Lung (tissue), 13 donors: Measurements from ENCODE around the gene EIF3F. TPM values are rescaled to one million over a fixed set of nuclear protein-coding genes. Genes with fewer than 3 reads are reported as not detected.

ENCODE experiments used
- ATAC-seq: fragments of 200-7000 bp; cut with Tn5 transposase; one replicate; pipeline ENCODE4 v1.9.1; 2020; ENCODE audit warnings: moderate number of reproducible peaks; ENCODE audit not compliant: insufficient read depth, low FRiP score
- DNase-seq, 3 donors: peaks; one replicate each; pipeline ENCODE4 v3.0.0-alpha.2; 2013 to 2017
- H3K27ac ChIP-seq, 2 donors: one replicate each; pipeline ENCODE4 v1.5.1; 2013; ENCODE audit warnings: mild to moderate bottlenecking in 2 of 2, moderate library complexity in 2 of 2, control low read depth in 1 of 2, inconsistent platforms in 1 of 2, low read depth in 1 of 2, low read length in 1 of 2
- H3K27me3 ChIP-seq, 3 donors: one replicate each; pipeline ENCODE4 v1.5.1; 2013; ENCODE audit warnings: low read length in 2 of 3; ENCODE audit not compliant: control insufficient read depth in 3 of 3, insufficient read depth in 3 of 3
- H3K36me3 ChIP-seq, 4 donors: one replicate each; pipeline ENCODE4 v1.5.1; 2013; ENCODE audit warnings: low read length in 4 of 4, mild to moderate bottlenecking in 1 of 4, moderate library complexity in 1 of 4; ENCODE audit not compliant: control insufficient read depth in 4 of 4, insufficient read depth in 4 of 4
- H3K4me1 ChIP-seq, 5 donors: one replicate each; pipeline ENCODE4 v1.5.1; 2013; ENCODE audit warnings: low read length in 5 of 5, mild to moderate bottlenecking in 2 of 5, moderate library complexity in 1 of 5; ENCODE audit not compliant: control insufficient read depth in 5 of 5, insufficient read depth in 5 of 5
- H3K4me3 ChIP-seq: one replicate; pipeline ENCODE4 v1.5.1; 2013; ENCODE audit warnings: mild to moderate bottlenecking, control low read depth, moderate library complexity
- H3K9ac ChIP-seq, 2 donors: one replicate each; pipeline ENCODE4 v1.5.1; 2013; ENCODE audit warnings: low read length in 2 of 2, control low read depth in 1 of 2; ENCODE audit not compliant: insufficient read depth in 1 of 2
- H3K9me3 ChIP-seq, 4 donors: one replicate each; pipeline ENCODE4 v1.5.1; 2013; ENCODE audit warnings: low read length in 3 of 4, mild to moderate bottlenecking in 1 of 4, moderate library complexity in 1 of 4; ENCODE audit not compliant: control insufficient read depth in 4 of 4, insufficient read depth in 3 of 4
- CTCF ChIP-seq: IDR thresholded peaks from 2 replicates; pipeline ENCODE4 v1.5.1; 2012; ENCODE audit warnings: mild to moderate bottlenecking; ENCODE audit errors: control extremely low read depth, extremely low read depth
- WGBS, 2 donors: extraction: QIAGEN DNeasy Blood & Tissue Kit; methylation state at CpG; one replicate each; pipeline ENCODE4 v1.1.7; 2013; 5-methylcytosine and 5-hydroxymethylcytosine counted together
- polyA plus RNA-seq, 2 donors: library from polyadenylated mRNA; stranded (reverse); fragments of 200-250 nt; gene quantifications; one replicate each; pipeline ENCODE4 v1.2.1, GENCODE V29; 2013
- small RNA-seq: library from RNA; depleted of rRNA; stranded (forward); fragments of <200 nt; gene quantifications from one replicate; pipeline ENCODE3, GENCODE V24; 2014; ENCODE audit warnings: low replicate concordance
- total RNA-seq, 2 donors: library from RNA; depleted of rRNA in 1 of 2; stranded (reverse); fragments of >200 nt in 1 of 2; gene quantifications; one replicate each; pipeline ENCODE4 v1.2.1, GENCODE V29; 2014 to 2021
- donor health status: control.
- donor health status: control.
- donor health status: Bipolar disorder and iron deficiency.
- donor health status: healthy.
- donor health status: DM: yes; HTN: yes; CAD: no.

The EIF3F gene
- total and polyA plus RNA-seq, 4 donors, result 166 to 471 (median 234) TPM

GRCh38 chr11:8045839-8046238 lies 58.7 kb downstream of the EIF3F start:
- peaks cover 0 to 2% (median 0%) of the 10 kb centered on the region in 3 donors for H3K27me3 ChIP-seq
- no peak for ATAC-seq
- peaks cover 0 to 3% (median 0%) of the 10 kb centered on the region in 4 donors for H3K9me3 ChIP-seq
- no peak for DNase-seq
- H3K36me3 ChIP-seq, result no peaks in the 10 kb centered on the region
- no peaks in the 10 kb centered on the region for H3K4me1 ChIP-seq
- WGBS, 2 donors, result 47 to 53% methylated on average over 4 of the region's 4 CpGs
- H3K27ac ChIP-seq, result no peak overlapping the region
- no peak overlapping the region for H3K9ac ChIP-seq
- no peak overlapping the region for H3K4me3 ChIP-seq
- TF ChIP-seq CTCF, result no peak

- Histone ChIP-seq H3K4me3 (no peak overlapping the region), H3K27ac (no peak overlapping the region), H3K27me3 (peaks cover 0 to 4% (median 0%) of the 10 kb centered on the region in 3 donors), H3K9ac (no peak overlapping the region), H3K36me3 (no peaks in the 10 kb centered on the region), H3K4me1 (no peaks in the 10 kb centered on the region), H3K9me3 (peaks cover 0 to 3% (median 0%) of the 10 kb centered on the region in 4 donors)
- ATAC-seq (no peak), DNase-seq (no peak)
- 75 to 80% methylated on average over 3 of the region's 3 CpGs for WGBS, 2 donors
- no peak for TF ChIP-seq CTCF
Observed at GRCh38 chr11:8047382-8047781, 60.2 kb downstream of the EIF3F start.

- Histone ChIP-seq H3K9me3 (peaks cover 0 to 3% (median 0%) of the 10 kb centered on the region in 4 donors), H3K9ac (no peak overlapping the region), H3K4me3 (no peak overlapping the region), H3K4me1 (no peaks in the 10 kb centered on the region), H3K27ac (no peak overlapping the region), H3K27me3 (peaks cover 0 to 4% (median 0%) of the 10 kb centered on the region in 3 donors), H3K36me3 (no peaks in the 10 kb centered on the region)
- WGBS, 2 donors, result 84 to 91% methylated on average over 3 of the region's 3 CpGs
- no peak for DNase-seq
- no peak for TF ChIP-seq CTCF
- no peak for ATAC-seq
Observed at GRCh38 chr11:8049084-8049483, 61.9 kb downstream of the EIF3F start.

Small RNA genes lying within 50 kb of the gene (small RNA-seq; reads per million reads assigned to genes)
- not detected for gene COX6CP5

Other genes with a start within 250 kb of the EIF3F start
- 10 to 100 TPM in 1 of 2 donors, under 1 TPM in 1; 0.83 to 17.3 TPM for gene OR5P2, start 190.4 kb upstream of the EIF3F start, total RNA-seq
- gene OR5P2, start 190.4 kb upstream of the EIF3F start, polyA plus RNA-seq, result not detected
- gene OR5P3, start 156.5 kb upstream of the EIF3F start, total RNA-seq, result 10 to 100 TPM in 1 of 2 donors, under 1 TPM in 1; 0.83 to 24.7 TPM
- not detected for gene OR5P3, start 156.5 kb upstream of the EIF3F start, polyA plus RNA-seq
- gene OR10A6, start 56.1 kb upstream of the EIF3F start, total RNA-seq, result not detected
- gene OR10A6, start 56.1 kb upstream of the EIF3F start, polyA plus RNA-seq, result not detected
- not detected for gene OR10A3, start 45.6 kb upstream of the EIF3F start, total RNA-seq
- not detected for gene OR10A3, start 45.6 kb upstream of the EIF3F start, polyA plus RNA-seq
- gene NLRP10, start 21.9 kb upstream of the EIF3F start, total RNA-seq, result not detected
- not detected for gene NLRP10, start 21.9 kb upstream of the EIF3F start, polyA plus RNA-seq
- 10 to 100 TPM in 1 of 2 donors, 1 to 10 TPM in 1; 8.5 to 23.5 TPM for gene TUB, start 93.9 kb downstream of the EIF3F start, total RNA-seq
- gene TUB, start 93.9 kb downstream of the EIF3F start, polyA plus RNA-seq, result 1 to 10 TPM in 1 of 2 donors, under 1 TPM in 1; 0.96 to 1.8 TPM
- gene RIC3, start 181.7 kb downstream of the EIF3F start, total RNA-seq, result 10 to 100 TPM in 1 of 2 donors, 1 to 10 TPM in 1; 9.4 to 10.2 TPM
- 1 to 10 TPM; 2.0 to 10.0 TPM for gene RIC3, start 181.7 kb downstream of the EIF3F start, polyA plus RNA-seq